OCI-LY1 (cell line): ENCODE results near the gene SOAT1.
A peak's percentile ranks its signal among the peaks of the same experiment; 100 is the strongest.

Experiments used
- H2AFZ ChIP-seq: fragments of 200-600 bp; sonication (generic), shearing (Covaris generic); 2 replicates; pipeline ENCODE4 v1.6.0; 2014; ENCODE audit warnings: antibody characterized with exemption, mild to moderate bottlenecking, low read length
- H3F3A ChIP-seq: fragments of 200-600 bp; sonication (generic), shearing (Covaris generic); 2 replicates; pipeline ENCODE4 v1.6.0; 2014; ENCODE audit warnings: mild to moderate bottlenecking, antibody characterized with exemption, low read length, moderate library complexity; ENCODE audit not compliant: insufficient read depth
- H3K27ac ChIP-seq: fragments of 200-600 bp; sonication (generic); 2 replicates; pipeline ENCODE4 v1.5.1; 2014; ENCODE audit warnings: low read length, mixed run types, mild to moderate bottlenecking, low read depth; ENCODE audit not compliant: poor library complexity, severe bottlenecking
- H3K27me3 ChIP-seq: fragments of 200-600 bp; sonication (generic); 2 replicates; pipeline ENCODE4 v1.6.0; 2014; ENCODE audit warnings: antibody characterized with exemption, mild to moderate bottlenecking, low read length, moderate library complexity; ENCODE audit not compliant: insufficient read depth
- H3K36me3 ChIP-seq: fragments of 200-600 bp; sonication (generic); 2 replicates; pipeline ENCODE4 v1.6.1; 2014; ENCODE audit warnings: mild to moderate bottlenecking, antibody characterized with exemption, low read length, moderate library complexity, mixed read lengths; ENCODE audit not compliant: insufficient read depth
- H3K4me1 ChIP-seq: fragments of 200-600 bp; sonication (generic); 2 replicates; pipeline ENCODE4 v1.5.1; 2014; ENCODE audit warnings: mild to moderate bottlenecking, low read length, moderate library complexity; ENCODE audit not compliant: insufficient read depth, severe bottlenecking
- H3K4me2 ChIP-seq: fragments of 200-600 bp; sonication (generic), shearing (Covaris generic); 2 replicates; pipeline ENCODE4 v1.6.1; 2014; ENCODE audit warnings: low read length
- H3K4me3 ChIP-seq: fragments of 200-600 bp; sonication (generic); 2 replicates; pipeline ENCODE4 v1.5.1; 2014; ENCODE audit warnings: low read length, low read depth, mild to moderate bottlenecking, mixed read lengths; ENCODE audit not compliant: poor library complexity, severe bottlenecking
- H3K79me2 ChIP-seq: fragments of 200-600 bp; shearing (Covaris generic); 2 replicates; pipeline ENCODE4 v1.6.1; 2016; ENCODE audit warnings: mixed run types, low read length, mixed read lengths; ENCODE audit not compliant: insufficient read depth
- H3K9ac ChIP-seq: fragments of 200-600 bp; sonication (generic), shearing (Covaris generic); 2 replicates; pipeline ENCODE4 v1.6.1; 2014; ENCODE audit warnings: mild to moderate bottlenecking, low read length, mixed read lengths
- H3K9me2 ChIP-seq: fragments of 200-600 bp; sonication (generic), shearing (Covaris generic); 2 replicates; pipeline ENCODE4 v1.6.1; 2014; ENCODE audit warnings: low read depth, mild to moderate bottlenecking, low read length, mixed read lengths
- H3K9me3 ChIP-seq: fragments of 200-600 bp; shearing (Covaris generic); 2 replicates; pipeline ENCODE4 v1.6.1; 2014; ENCODE audit warnings: low read length, mixed read lengths
- H4K20me1 ChIP-seq: fragments of 200-600 bp; sonication (generic), shearing (Covaris generic); 2 replicates; pipeline ENCODE4 v1.6.0; 2016; ENCODE audit warnings: mild to moderate bottlenecking, low read length; ENCODE audit not compliant: insufficient read depth
- EZH2 ChIP-seq: fragments of 200-600 bp; sonication (generic), shearing (Covaris generic); IDR thresholded peaks from 2 replicates; pipeline ENCODE4 v1.8.0; 2017; ENCODE audit warnings: borderline replicate concordance, mixed run types, mild to moderate bottlenecking, antibody characterized with exemption, low read length, moderate library complexity, mixed read lengths
- TF ChIP-seq, protein P1 (sequence below): fragments of 200-600 bp; sonication (generic), shearing (Covaris generic); IDR thresholded peaks from 2 replicates; pipeline ENCODE4 v1.5.1; 2017; ENCODE audit warnings: mild to moderate bottlenecking, antibody characterized with exemption, low read length, moderate library complexity, mixed read lengths

The SOAT1 gene

DNA sequence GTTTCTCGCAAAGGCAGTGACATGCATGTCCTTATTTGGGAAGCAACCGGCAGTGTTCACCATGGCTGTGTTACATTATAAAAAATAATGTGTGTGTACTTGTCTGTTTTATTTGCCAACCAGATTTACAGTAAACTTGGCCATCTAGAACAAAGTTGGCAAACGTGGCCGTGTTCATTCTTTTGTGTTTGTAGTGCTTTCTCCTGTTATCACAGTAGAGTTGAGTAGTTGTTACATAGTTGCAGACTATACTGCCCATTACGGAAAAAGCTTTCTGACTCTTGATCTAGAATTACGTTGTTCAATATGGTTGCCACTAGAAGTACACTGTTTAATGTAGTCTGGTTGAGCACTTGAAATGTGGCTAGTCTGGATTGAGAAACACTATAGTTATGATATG, 19.4 kb downstream of the SOAT1 start:
- no peak overlapping the region for H3K27ac ChIP-seq
- H3K79me2 ChIP-seq: peaks cover 9% of the 10 kb centered on the region
- no peak overlapping the region for H3K9ac ChIP-seq
- H3K9me3 ChIP-seq: no peaks in the 10 kb centered on the region
- no peaks in the 10 kb centered on the region for H3F3A ChIP-seq
- H2AFZ ChIP-seq: no peak overlapping the region
- peaks cover 31% of the 10 kb centered on the region for H3K36me3 ChIP-seq
- H3K4me1 ChIP-seq: peaks cover 3% of the 10 kb centered on the region
- no peaks in the 10 kb centered on the region for H4K20me1 ChIP-seq
- no peaks in the 10 kb centered on the region for H3K27me3 ChIP-seq
- no peak overlapping the region for H3K4me2 ChIP-seq
- TF ChIP-seq, protein P1, sequence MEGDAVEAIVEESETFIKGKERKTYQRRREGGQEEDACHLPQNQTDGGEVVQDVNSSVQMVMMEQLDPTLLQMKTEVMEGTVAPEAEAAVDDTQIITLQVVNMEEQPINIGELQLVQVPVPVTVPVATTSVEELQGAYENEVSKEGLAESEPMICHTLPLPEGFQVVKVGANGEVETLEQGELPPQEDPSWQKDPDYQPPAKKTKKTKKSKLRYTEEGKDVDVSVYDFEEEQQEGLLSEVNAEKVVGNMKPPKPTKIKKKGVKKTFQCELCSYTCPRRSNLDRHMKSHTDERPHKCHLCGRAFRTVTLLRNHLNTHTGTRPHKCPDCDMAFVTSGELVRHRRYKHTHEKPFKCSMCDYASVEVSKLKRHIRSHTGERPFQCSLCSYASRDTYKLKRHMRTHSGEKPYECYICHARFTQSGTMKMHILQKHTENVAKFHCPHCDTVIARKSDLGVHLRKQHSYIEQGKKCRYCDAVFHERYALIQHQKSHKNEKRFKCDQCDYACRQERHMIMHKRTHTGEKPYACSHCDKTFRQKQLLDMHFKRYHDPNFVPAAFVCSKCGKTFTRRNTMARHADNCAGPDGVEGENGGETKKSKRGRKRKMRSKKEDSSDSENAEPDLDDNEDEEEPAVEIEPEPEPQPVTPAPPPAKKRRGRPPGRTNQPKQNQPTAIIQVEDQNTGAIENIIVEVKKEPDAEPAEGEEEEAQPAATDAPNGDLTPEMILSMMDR: no peak
- TF ChIP-seq EZH2: no peak
- no peaks in the 10 kb centered on the region for H3K9me2 ChIP-seq
- no peak overlapping the region for H3K4me3 ChIP-seq

GRCh38 chr1:179314928-179315327, 21.3 kb downstream of the SOAT1 start:
- Histone ChIP-seq H3K27ac (no peak overlapping the region), H3K79me2 (peaks cover 12% of the 10 kb centered on the region), H3K9ac (no peak overlapping the region), H4K20me1 (no peaks in the 10 kb centered on the region), H3K9me2 (no peaks in the 10 kb centered on the region), H2AFZ (no peak overlapping the region), H3K4me1 (peaks cover 14% of the 10 kb centered on the region), H3K4me3 (no peak overlapping the region), H3K4me2 (no peak overlapping the region), H3F3A (no peaks in the 10 kb centered on the region), H3K9me3 (no peaks in the 10 kb centered on the region), H3K36me3 (peaks cover 25% of the 10 kb centered on the region), H3K27me3 (no peaks in the 10 kb centered on the region)
- TF ChIP-seq EZH2: no peak
- TF ChIP-seq, protein P1: no peak

DNA sequence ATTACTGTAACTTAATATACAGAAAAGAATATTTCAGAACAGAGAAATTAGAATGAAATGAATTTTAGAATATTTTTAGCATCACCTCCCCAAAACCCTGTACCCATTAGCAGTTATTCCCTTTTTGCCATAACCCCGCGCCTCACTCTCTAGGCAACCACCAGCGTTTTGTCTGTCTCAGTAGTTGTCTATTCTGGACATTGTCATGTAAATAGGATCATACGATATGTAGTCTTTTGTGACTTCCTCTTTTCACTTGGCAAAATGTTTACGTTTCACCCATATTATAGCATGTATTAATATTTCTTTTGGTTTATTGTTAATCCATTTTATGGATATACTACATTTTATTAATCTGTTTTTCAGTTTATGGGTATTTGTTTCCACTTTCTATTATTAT, 24.9 kb downstream of the SOAT1 start:
- TF ChIP-seq, protein P1: no peak
- TF ChIP-seq EZH2: no peak
- Histone ChIP-seq H3K4me3 (no peak overlapping the region), H3K4me1 (peaks cover 14% of the 10 kb centered on the region), H3F3A (no peaks in the 10 kb centered on the region), H3K9ac (no peak overlapping the region), H3K36me3 (peaks cover 29% of the 10 kb centered on the region), H3K27me3 (no peaks in the 10 kb centered on the region), H3K27ac (peak overlapping the region; percentile 49), H2AFZ (no peak overlapping the region), H3K4me2 (peak overlapping the region; percentile 4; the same call in 1 of the 2 replicates), H3K79me2 (peaks cover 7% of the 10 kb centered on the region), H3K9me2 (no peaks in the 10 kb centered on the region), H3K9me3 (0 out of 2 replicates have a peak, but pooled peaks cover 4% of the 10 kb centered on the region), H4K20me1 (no peaks in the 10 kb centered on the region)
